Measurements from ENCODE around the gene VAMP2. TPM values are rescaled to one million over a fixed set of nuclear protein-coding genes. Genes with fewer than 3 reads are reported as not detected.
A peak's percentile ranks its signal among the peaks of the same experiment; 100 is the strongest.

VAMP2 gene
- total and polyA plus RNA-seq, 9 of the 15 experiments (the other 6 are each of a cell fraction or from before 2014, with no cell fraction given): 2.3 to 31.8 (median 6.0) TPM

DNA sequence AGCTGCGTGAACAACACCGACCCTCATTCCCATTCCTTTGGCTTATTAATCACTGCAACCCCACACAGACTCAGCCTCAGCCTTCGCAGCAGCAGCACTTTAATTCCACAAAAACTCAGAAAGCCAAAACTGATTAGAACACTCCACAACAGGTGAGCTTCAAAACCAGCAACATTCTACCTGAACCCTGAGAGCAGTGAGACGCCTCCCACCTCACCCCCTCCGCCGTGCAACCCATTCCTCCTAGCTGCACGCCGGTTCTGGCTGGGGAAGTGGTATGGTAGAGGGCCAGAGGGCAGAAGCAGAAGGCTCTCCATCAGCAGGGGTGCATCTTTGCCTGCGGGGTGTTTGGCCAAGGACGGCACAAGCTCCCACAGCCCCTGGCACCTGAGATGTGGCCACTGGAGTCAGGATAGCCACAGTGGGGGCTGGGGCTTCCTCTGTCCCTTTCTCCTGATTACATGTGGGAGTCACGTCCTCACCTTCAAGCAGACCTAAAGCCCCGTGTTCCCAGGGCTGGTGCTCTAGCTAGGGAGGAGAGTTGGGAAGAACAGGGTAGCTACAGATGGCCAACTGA lies 25.6 kb upstream of the VAMP2 start:
- Histone ChIP-seq H3K4me2 (ENCODE audit: insufficient read depth, low read length) (peak overlapping the region; percentile 100), H2AFZ (ENCODE audit: low read depth, low read length) (no peak overlapping the region), H3K4me3 (peak overlapping the region; percentile 88), H3K9me1 (ENCODE audit: control insufficient read depth, insufficient read depth, low read length) (no peaks in the 10 kb centered on the region), H3K9ac (ENCODE audit: insufficient read depth in 1 of 2, low read depth in 2 of 2, low read length in 2 of 2) (peak overlapping the region; percentile 28 to 93; a peak in 3 of 4 replicates), H3K36me3 (ENCODE audit: control insufficient read depth, insufficient read depth, low read length) (no peaks in the 10 kb centered on the region), H3K27ac (ENCODE audit: extremely low read depth, low read depth, low read length) (peak overlapping the region; percentile 33; the same call in 2 of the 3 replicates), H3K9me3 (replicated peaks; ENCODE audit: control insufficient read depth, insufficient read depth, low read depth, low read length) (no peaks in the 10 kb centered on the region), H3K4me1 (replicated peaks in 1 of 2; ENCODE audit: control insufficient read depth in 2 of 2, insufficient read depth in 2 of 2, low read length in 2 of 2) (peaks cover 31 to 39% of the 10 kb centered on the region in 2 experiments), H3K27me3 (ENCODE audit: control insufficient read depth in 2 of 2, insufficient read depth in 2 of 2, low read length in 2 of 2) (no peaks in the 10 kb centered on the region), H4K20me1 (replicated peaks; ENCODE audit: control insufficient read depth, insufficient read depth, low read length) (peaks cover 10% of the 10 kb centered on the region), H3K79me2 (ENCODE audit: control insufficient read depth, insufficient read depth, low read length) (peaks cover 18% of the 10 kb centered on the region)
- TF ChIP-seq, protein P1, sequence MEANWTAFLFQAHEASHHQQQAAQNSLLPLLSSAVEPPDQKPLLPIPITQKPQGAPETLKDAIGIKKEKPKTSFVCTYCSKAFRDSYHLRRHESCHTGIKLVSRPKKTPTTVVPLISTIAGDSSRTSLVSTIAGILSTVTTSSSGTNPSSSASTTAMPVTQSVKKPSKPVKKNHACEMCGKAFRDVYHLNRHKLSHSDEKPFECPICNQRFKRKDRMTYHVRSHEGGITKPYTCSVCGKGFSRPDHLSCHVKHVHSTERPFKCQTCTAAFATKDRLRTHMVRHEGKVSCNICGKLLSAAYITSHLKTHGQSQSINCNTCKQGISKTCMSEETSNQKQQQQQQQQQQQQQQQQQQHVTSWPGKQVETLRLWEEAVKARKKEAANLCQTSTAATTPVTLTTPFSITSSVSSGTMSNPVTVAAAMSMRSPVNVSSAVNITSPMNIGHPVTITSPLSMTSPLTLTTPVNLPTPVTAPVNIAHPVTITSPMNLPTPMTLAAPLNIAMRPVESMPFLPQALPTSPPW (CRISPR knock-in tag; IDR thresholded peaks at IDR 0.05): peak; percentile 2; the same call in 1 of the 2 replicates
- TF ChIP-seq, protein P2, sequence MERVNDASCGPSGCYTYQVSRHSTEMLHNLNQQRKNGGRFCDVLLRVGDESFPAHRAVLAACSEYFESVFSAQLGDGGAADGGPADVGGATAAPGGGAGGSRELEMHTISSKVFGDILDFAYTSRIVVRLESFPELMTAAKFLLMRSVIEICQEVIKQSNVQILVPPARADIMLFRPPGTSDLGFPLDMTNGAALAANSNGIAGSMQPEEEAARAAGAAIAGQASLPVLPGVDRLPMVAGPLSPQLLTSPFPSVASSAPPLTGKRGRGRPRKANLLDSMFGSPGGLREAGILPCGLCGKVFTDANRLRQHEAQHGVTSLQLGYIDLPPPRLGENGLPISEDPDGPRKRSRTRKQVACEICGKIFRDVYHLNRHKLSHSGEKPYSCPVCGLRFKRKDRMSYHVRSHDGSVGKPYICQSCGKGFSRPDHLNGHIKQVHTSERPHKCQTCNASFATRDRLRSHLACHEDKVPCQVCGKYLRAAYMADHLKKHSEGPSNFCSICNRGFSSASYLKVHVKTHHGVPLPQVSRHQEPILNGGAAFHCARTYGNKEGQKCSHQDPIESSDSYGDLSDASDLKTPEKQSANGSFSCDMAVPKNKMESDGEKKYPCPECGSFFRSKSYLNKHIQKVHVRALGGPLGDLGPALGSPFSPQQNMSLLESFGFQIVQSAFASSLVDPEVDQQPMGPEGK (CRISPR knock-in tag; IDR thresholded peaks at IDR 0.05; ENCODE audit: borderline replicate concordance): no peak
- DNase-seq (ENCODE audit: extremely low read depth in 1 of 4, low spot score in 3 of 4) (no peak), FAIRE-seq (no peak), ATAC-seq (no peak)
- POLR2A ChIA-PET: interaction anchor here (1.6 to 2.9 kb wide), 4 partner anchors 14 to 68 kb away, joined by 4 to 27 read pairs (median 9); no protein-coding TSS in a partner anchor
- in situ Hi-C loops (cut with MboI) (no loop called here), intact Hi-C loops (cut with micrococcal nuclease) (loop anchor here (10.0 kb wide), 1 partner anchor 116 kb away; no protein-coding TSS in a partner anchor)
- BruUV-seq (replicated peaks): no TSS peak
- WGBS (ENCODE audit: insufficient coverage, low coverage, missing lambda C conversion rate): 14% methylated on average over 9 of the region's 12 CpGs
- CTCF ChIA-PET (ENCODE audit: low intra/inter-chr PET ratio): no interaction called here
